Progenitor cell of endocrine pancreas (in vitro differentiated cells): ENCODE data around the gene NKD1. TPM values are rescaled to one million over a fixed set of nuclear protein-coding genes. Genes with fewer than 3 reads are reported as not detected.
A peak's percentile ranks its signal among the peaks of the same experiment; 100 is the strongest.

Source experiments
- DNase-seq: peaks from one replicate; pipeline ENCODE4 v3.0.0; 2021; ENCODE audit warnings: low spot score; ENCODE audit not compliant: unreplicated experiment
- H3K27ac Mint-ChIP-seq: 2 replicates; pipeline ENCODE4 v1.8.0; 2021; ENCODE audit warnings: mild to moderate bottlenecking, moderate library complexity, mixed read lengths
- H3K27me3 Mint-ChIP-seq: 2 replicates; pipeline ENCODE4 v1.8.0; 2021; ENCODE audit warnings: mixed read lengths
- H3K36me3 Mint-ChIP-seq: 2 replicates; pipeline ENCODE4 v1.8.0; 2022; ENCODE audit warnings: mixed read lengths; ENCODE audit not compliant: insufficient read depth
- H3K4me1 Mint-ChIP-seq: 2 replicates; pipeline ENCODE4 v1.8.0; 2021; ENCODE audit warnings: low read depth, mixed read lengths
- H3K4me3 Mint-ChIP-seq: 2 replicates; pipeline ENCODE4 v1.8.0; 2021; ENCODE audit warnings: low read depth, mild to moderate bottlenecking, moderate library complexity, mixed read lengths
- H3K9me3 Mint-ChIP-seq: 2 replicates; pipeline ENCODE4 v1.8.0; 2021; ENCODE audit warnings: low read depth, mixed read lengths
- CTCF ChIP-seq: fragments of 200-600 bp; sonication (generic); IDR thresholded peaks from one replicate; pipeline ENCODE4 v1.5.0; 2021; ENCODE audit warnings: antibody characterized with exemption, mild to moderate bottlenecking; ENCODE audit not compliant: unreplicated experiment
- total RNA-seq: library from RNA; stranded (reverse); gene quantifications from 2 replicates; pipeline ENCODE4 v1.2.1, GENCODE V29; 2021

Gene NKD1
- total RNA-seq, 1 donor from 2014 or later = 3.0 TPM

GRCh38 chr16:50610331-50611262 lies 62.4 kb downstream of the NKD1 start:
- peak; percentile 29 for TF ChIP-seq CTCF
- Mint-ChIP-seq H3K4me1 (peaks cover 1% of the 10 kb centered on the region), H3K36me3 (no peaks in the 10 kb centered on the region), H3K4me3 (no peak overlapping the region), H3K9me3 (no peaks in the 10 kb centered on the region), H3K27ac (no peak overlapping the region), H3K27me3 (peaks cover 6% of the 10 kb centered on the region)
- no peak for DNase-seq

- peaks cover 1% of the 10 kb centered on the region for H3K4me1 Mint-ChIP-seq
- peaks cover 6% of the 10 kb centered on the region for H3K27me3 Mint-ChIP-seq
- TF ChIP-seq CTCF = no peak
- H3K4me3 Mint-ChIP-seq = no peak overlapping the region
- no peaks in the 10 kb centered on the region for H3K9me3 Mint-ChIP-seq
- no peak for DNase-seq
- H3K36me3 Mint-ChIP-seq = no peaks in the 10 kb centered on the region
- no peak overlapping the region for H3K27ac Mint-ChIP-seq
Measured at GRCh38 chr16:50611332-50611934, 63.2 kb downstream of the NKD1 start.

- no peaks in the 10 kb centered on the region for H3K9me3 Mint-ChIP-seq
- no peak for DNase-seq
- no peak overlapping the region for H3K27ac Mint-ChIP-seq
- TF ChIP-seq CTCF = no peak
- no peaks in the 10 kb centered on the region for H3K36me3 Mint-ChIP-seq
- H3K4me3 Mint-ChIP-seq = no peak overlapping the region
- H3K27me3 Mint-ChIP-seq = peaks cover 6% of the 10 kb centered on the region
- H3K4me1 Mint-ChIP-seq = peaks cover 1% of the 10 kb centered on the region
Measured at GRCh38 chr16:50611995-50612848, 64.0 kb downstream of the NKD1 start.

- Mint-ChIP-seq H3K4me3 (no peak overlapping the region), H3K9me3 (no peaks in the 10 kb centered on the region), H3K4me1 (peaks cover 1% of the 10 kb centered on the region), H3K27ac (no peak overlapping the region), H3K36me3 (no peaks in the 10 kb centered on the region), H3K27me3 (peaks cover 6% of the 10 kb centered on the region)
- DNase-seq = no peak
- no peak for TF ChIP-seq CTCF
Measured at GRCh38 chr16:50612849-50613198, 64.6 kb downstream of the NKD1 start.
